GM21390 (cell line): ENCODE results near the gene EOLA1.
"Not testable (repeated sequence)": the region's sequence is repeated elsewhere in the genome, so short reads cannot be mapped to it uniquely, and the experiment has no call there.

Source experiments
- ATAC-seq: cut with Tn5 transposase; IDR thresholded peaks from one replicate; pipeline ENCODE4 v1.9.1; 2021; ENCODE audit not compliant: unreplicated experiment

The EOLA1 gene

GRCh38 chrX:149595214-149595613 is 54.4 kb downstream of the EOLA1 start, which contains the start of gene HSFX2:
TSS of gene HSFX2 (minus strand) at chrX:149595314. CDS start at chrX:149594700, 614 bp downstream.
- not testable (repeated sequence) for ATAC-seq

- not testable (repeated sequence) for ATAC-seq
Observed at GRCh38 chrX:149595943-149596342, 55.1 kb downstream of the EOLA1 start.
